HCT116 (cell line): ENCODE measurements around the gene NEDD4. TPM values are rescaled to one million over a fixed set of nuclear protein-coding genes. Genes with fewer than 3 reads are reported as not detected.

Experiments used
- ATAC-seq: fragments of 200-7000 bp; cut with Tn5 transposase; 2 replicates; pipeline ENCODE4 v1.9.1; 2020; ENCODE audit warnings: mild to moderate bottlenecking, moderate library complexity
- BruUV-seq: library from RNA; stranded (reverse); fragments of 400-500 nt; replicated peaks from 2 replicates; lab custom pipeline; 2021; lab: Mats Ljungman, UMichigan
- CTCF ChIA-PET: fragments of 300-600 bp; sonication (Branson Sonifier 250); formaldehyde crosslinking; loops from one replicate; lab custom pipeline; 2021; ENCODE audit warnings: antibody characterized with exemption; lab: Charles Lee
- POLR2A ChIA-PET: fragments of 300-600, 350-600 bp; sonication (Branson Sonifier 250); formaldehyde crosslinking; loops from one replicate; lab custom pipeline; 2021; ENCODE audit warnings: antibody characterized with exemption; lab: Charles Lee
- RAD21 ChIA-PET, 2 experiments: fragments of 300-600 bp; sonication (Branson Sonifier 250); formaldehyde crosslinking; loops; one replicate each; lab custom pipeline; 2023; ENCODE audit warnings: low total read pairs in 2 of 2; ENCODE audit not compliant: uncharacterized antibody in 2 of 2, unreplicated experiment in 2 of 2, low non-redundant PET in 1 of 2; lab: Charles Lee
- DNase-seq: peaks from one replicate; pipeline ENCODE4 v3.0.0-alpha.2; 2010; ENCODE audit warnings: low read depth, low spot score
- H2AFZ ChIP-seq: fragments of 200-600 bp; shearing (Covaris generic), sonication (generic); 2 replicates; pipeline ENCODE4 v1.6.1; 2017; ENCODE audit warnings: low read depth, mixed run types, mixed read lengths, antibody characterized with exemption, low read length; ENCODE audit not compliant: poor library complexity, severe bottlenecking
- H3K27ac ChIP-seq: 2 replicates; pipeline ENCODE4 v1.5.1; 2012; ENCODE audit warnings: low read depth, low read length
- H3K27me3 ChIP-seq: fragments of 200-600 bp; sonication (generic); 2 replicates; pipeline ENCODE4 v1.6.1; 2016; ENCODE audit warnings: mixed run types, low read length, mixed read lengths; ENCODE audit not compliant: insufficient read depth
- H3K36me3 ChIP-seq, 2 experiments: fragments of 200-500 bp in 1 of 2; fragments of 200-600 bp in 1 of 2; sonication (Bioruptor generic) in 1 of 2; sonication (generic) in 1 of 2; 2 replicates each; pipeline versions ENCODE4 v1.5.1 to v1.6.1; 2014 to 2016; ENCODE audit warnings: low read length in 2 of 2, inconsistent platforms in 1 of 2, mixed read lengths in 1 of 2, mixed run types in 1 of 2; ENCODE audit not compliant: insufficient read depth in 2 of 2, control insufficient read depth in 1 of 2
- H3K4me1 ChIP-seq, 2 experiments: fragments of 200-600 bp in 1 of 2; sonication (generic) in 1 of 2; 2 replicates each; pipeline versions ENCODE4 v1.5.1 to v1.6.1; 2012 to 2017; ENCODE audit warnings: low read length in 2 of 2, inconsistent platforms in 1 of 2, mild to moderate bottlenecking in 1 of 2, mixed read lengths in 1 of 2, mixed run types in 1 of 2, moderate library complexity in 1 of 2; ENCODE audit not compliant: insufficient read depth in 2 of 2, control insufficient read depth in 1 of 2
- H3K4me2 ChIP-seq: fragments of 200-600 bp; sonication (generic); 2 replicates; pipeline ENCODE4 v1.6.1; 2017; ENCODE audit warnings: mixed run types, low read length, mixed read lengths
- H3K4me3 ChIP-seq, 2 experiments: fragments of 200-600 bp in 1 of 2; sonication (generic) in 1 of 2; replicated peaks in 1 of 2; 2 replicates each; pipeline ENCODE4 v1.5.1; 2011 to 2016; ENCODE audit warnings: low read length in 2 of 2, control low read depth in 1 of 2, low read depth in 1 of 2, mild to moderate bottlenecking in 1 of 2, mixed read lengths in 1 of 2, mixed run types in 1 of 2
- H3K79me2 ChIP-seq: fragments of 200-600 bp; sonication (generic); 2 replicates; pipeline ENCODE4 v1.6.1; 2017; ENCODE audit warnings: mild to moderate bottlenecking, mixed run types, low read length, moderate library complexity, mixed read lengths; ENCODE audit not compliant: insufficient read depth
- H3K9ac ChIP-seq: fragments of 200-600 bp; sonication (generic); 2 replicates; pipeline ENCODE4 v1.6.1; 2016; ENCODE audit warnings: low read length, mixed read lengths
- H3K9me2 ChIP-seq: fragments of 200-600 bp; sonication (generic), shearing (Covaris generic); 2 replicates; pipeline ENCODE4 v1.6.1; 2017; ENCODE audit warnings: mixed run types, mild to moderate bottlenecking, moderate library complexity; ENCODE audit not compliant: insufficient read depth
- H3K9me3 ChIP-seq, 2 experiments: fragments of 200-500 bp in 1 of 2; fragments of 200-600 bp in 1 of 2; sonication (Bioruptor generic) in 1 of 2; sonication (generic) in 1 of 2; 2 replicates each; pipeline ENCODE4 v1.6.1; 2014 to 2017; ENCODE audit warnings: low read length in 2 of 2, mixed read lengths in 2 of 2, inconsistent platforms in 1 of 2, low read depth in 1 of 2, mild to moderate bottlenecking in 1 of 2, mixed run types in 1 of 2, moderate library complexity in 1 of 2; ENCODE audit not compliant: control insufficient read depth in 1 of 2, insufficient read depth in 1 of 2
- H4K20me1 ChIP-seq: fragments of 200-600 bp; sonication (generic), shearing (Covaris generic); 2 replicates; pipeline ENCODE4 v1.6.1; 2017; ENCODE audit warnings: mixed run types, mild to moderate bottlenecking, moderate library complexity; ENCODE audit not compliant: insufficient read depth
- ELF1 ChIP-seq: IDR thresholded peaks from 2 replicates; pipeline ENCODE4 v1.6.1; 2012; ENCODE audit warnings: low read depth, borderline replicate concordance
- EZH2phosphoT487 ChIP-seq: fragments of 200-600 bp; IDR thresholded peaks from 2 replicates; pipeline ENCODE4 v1.6.1; 2018; ENCODE audit warnings: antibody characterized with exemption, borderline replicate concordance
- FOSL1 ChIP-seq: IDR thresholded peaks from 2 replicates; pipeline ENCODE4 v1.6.1; 2012; ENCODE audit warnings: low read depth
- JUND ChIP-seq: IDR thresholded peaks from 2 replicates; pipeline ENCODE4 v1.6.1; 2012
- POLR2AphosphoS5 ChIP-seq: IDR thresholded peaks from 2 replicates; pipeline ENCODE4 v1.6.1; 2011; ENCODE audit warnings: mild to moderate bottlenecking, low read depth, low read length, moderate library complexity
- ZFX ChIP-seq: fragments of 450-650 bp; IDR thresholded peaks from 2 replicates; pipeline ENCODE4 v1.6.1; 2017
- ZNF274 ChIP-seq: fragments of 200-500 bp; sonication (Bioruptor generic); IDR thresholded peaks from 2 replicates; pipeline ENCODE4 v1.6.1; 2014; ENCODE audit warnings: mild to moderate bottlenecking, low read depth, low read length, inconsistent platforms
- intact Hi-C: fragments of 100-400 bp; cut with micrococcal nuclease; formaldehyde crosslinking; loops from 2 replicates; pipeline ENCODE4 v1.10.0; 2022
- total RNA-seq: library from RNA; stranded (reverse); gene quantifications from one replicate; pipeline ENCODE4 v1.2.1, GENCODE V29; 2021; ENCODE audit not compliant: unreplicated experiment
- TF ChIP-seq, protein P1 (sequence below), 3 experiments: fragments of 200-600 bp in 1 of 3; sonication (generic) in 1 of 3; IDR thresholded peaks in 2 of 3; conservative IDR thresholded peaks in 1 of 3; 2 replicates each; pipeline ENCODE4 v1.5.1; 2012 to 2017; ENCODE audit warnings: low read depth in 2 of 3, low read length in 2 of 3, antibody characterized with exemption in 1 of 3, borderline replicate concordance in 1 of 3, control low read depth in 1 of 3, mild to moderate bottlenecking in 1 of 3, mixed read lengths in 1 of 3, mixed run types in 1 of 3, moderate library complexity in 1 of 3; ENCODE audit not compliant: insufficient read depth in 1 of 3
- TF ChIP-seq, protein P2 (sequence below): IDR thresholded peaks from 2 replicates; pipeline ENCODE4 v1.6.1; 2011; ENCODE audit warnings: mild to moderate bottlenecking, low read length, moderate library complexity; ENCODE audit not compliant: insufficient replicate concordance; ENCODE audit errors: extremely low read depth

The NEDD4 gene
- total RNA-seq, 1 experiment from 2014 or later: 13.7 TPM

DNA sequence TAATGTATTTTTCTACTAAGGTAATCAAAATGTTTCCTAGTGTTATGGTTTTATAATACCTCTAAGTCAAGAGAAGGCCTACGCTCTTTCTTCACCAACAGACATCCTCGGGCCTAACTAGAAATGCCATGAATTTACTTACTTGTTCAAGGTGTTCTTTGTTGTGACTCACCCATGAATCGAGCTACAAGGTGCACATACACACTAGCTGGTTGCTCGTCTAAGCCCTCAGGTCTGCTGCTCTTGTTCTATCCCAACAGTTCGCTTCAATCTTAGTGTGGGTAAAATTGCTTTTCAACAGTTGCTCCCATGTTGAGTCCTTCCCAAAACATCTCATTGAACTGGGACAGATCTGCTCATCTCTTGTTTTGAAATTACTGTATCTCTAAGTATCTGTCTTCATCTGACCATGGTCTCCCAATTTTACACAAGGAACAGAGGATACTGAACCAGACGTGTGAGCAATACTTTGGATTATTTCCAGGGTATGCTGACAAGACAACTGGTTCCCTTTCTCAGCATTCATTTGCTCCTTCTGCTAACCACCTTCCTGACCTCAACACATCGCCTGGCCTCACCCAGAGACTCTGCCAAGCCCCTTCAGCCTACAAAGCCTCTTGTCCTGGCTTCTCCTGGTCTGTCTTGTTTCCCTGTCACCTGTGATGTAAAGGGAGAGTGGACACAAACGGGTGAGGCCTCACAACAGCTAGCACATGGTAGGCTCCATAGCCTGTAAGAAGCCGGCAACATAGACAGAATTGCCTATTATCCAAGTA lies 84.2 kb downstream of the NEDD4 start:
- TF ChIP-seq POLR2AphosphoS5: no peak
- TF ChIP-seq, protein P1, sequence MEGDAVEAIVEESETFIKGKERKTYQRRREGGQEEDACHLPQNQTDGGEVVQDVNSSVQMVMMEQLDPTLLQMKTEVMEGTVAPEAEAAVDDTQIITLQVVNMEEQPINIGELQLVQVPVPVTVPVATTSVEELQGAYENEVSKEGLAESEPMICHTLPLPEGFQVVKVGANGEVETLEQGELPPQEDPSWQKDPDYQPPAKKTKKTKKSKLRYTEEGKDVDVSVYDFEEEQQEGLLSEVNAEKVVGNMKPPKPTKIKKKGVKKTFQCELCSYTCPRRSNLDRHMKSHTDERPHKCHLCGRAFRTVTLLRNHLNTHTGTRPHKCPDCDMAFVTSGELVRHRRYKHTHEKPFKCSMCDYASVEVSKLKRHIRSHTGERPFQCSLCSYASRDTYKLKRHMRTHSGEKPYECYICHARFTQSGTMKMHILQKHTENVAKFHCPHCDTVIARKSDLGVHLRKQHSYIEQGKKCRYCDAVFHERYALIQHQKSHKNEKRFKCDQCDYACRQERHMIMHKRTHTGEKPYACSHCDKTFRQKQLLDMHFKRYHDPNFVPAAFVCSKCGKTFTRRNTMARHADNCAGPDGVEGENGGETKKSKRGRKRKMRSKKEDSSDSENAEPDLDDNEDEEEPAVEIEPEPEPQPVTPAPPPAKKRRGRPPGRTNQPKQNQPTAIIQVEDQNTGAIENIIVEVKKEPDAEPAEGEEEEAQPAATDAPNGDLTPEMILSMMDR (IDR thresholded peaks at IDR 0.05 in 2 of 3, conservative IDR thresholded peaks at IDR 0.05 in 1 of 3; ENCODE audit: borderline replicate concordance in 1 of 3, insufficient read depth in 1 of 3, low read depth in 2 of 3, low read length in 2 of 3): no peak
- no peak for TF ChIP-seq EZH2phosphoT487
- CTCF ChIA-PET: interaction anchor here (2.4 kb wide), 1 partner anchor 9 kb away, joined by 15 read pairs; no protein-coding TSS in a partner anchor
- Histone ChIP-seq H3K4me3 (no peak overlapping the region), H3K79me2 (no peaks in the 10 kb centered on the region), H3K9me3 (no peaks in the 10 kb centered on the region), H3K4me1 (peaks cover 10 to 33% of the 10 kb centered on the region in 2 experiments), H3K27me3 (no peaks in the 10 kb centered on the region), H3K27ac (no peak overlapping the region), H2AFZ (no peak overlapping the region), H3K36me3 (no peaks in the 10 kb centered on the region), H3K9me2 (no peaks in the 10 kb centered on the region), H3K9ac (0 out of 2 replicates have a peak overlapping the region, but pooled peaks have one; percentile 1), H4K20me1 (no peaks in the 10 kb centered on the region), H3K4me2 (peak overlapping the region; percentile 9)
- ATAC-seq: no peak
- no TSS peak for BruUV-seq
- POLR2A ChIA-PET: no interaction called here
- no peak for DNase-seq
- RAD21 ChIA-PET: no interaction called here
- intact Hi-C loops: no loop called here

DNA sequence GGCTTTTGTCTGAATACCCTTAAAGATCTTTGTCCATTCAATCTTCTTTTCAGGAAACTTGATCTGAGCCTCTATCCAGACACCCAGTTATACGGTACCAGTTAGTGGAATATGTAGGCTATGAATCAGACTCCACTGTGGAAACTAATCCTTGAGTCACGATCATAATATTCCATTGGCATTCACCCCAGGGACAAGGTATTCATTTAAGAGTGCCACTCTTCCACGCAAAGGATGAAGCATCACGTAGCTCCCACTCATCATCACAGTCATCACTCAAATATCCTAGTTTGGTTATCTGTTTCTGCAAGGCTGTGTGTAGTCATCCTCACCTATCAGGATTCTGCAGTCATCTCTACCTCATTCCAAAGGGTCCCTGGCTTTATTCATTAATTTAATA lies 85.6 kb downstream of the NEDD4 start:
- RAD21 ChIA-PET: interaction anchor here in 1 of 2 experiments (0.7 kb wide), 1 partner anchor 10 kb away, joined by 3 read pairs; no protein-coding TSS in a partner anchor
- DNase-seq (peak; percentile 86), ATAC-seq (peak; percentile 96)
- Histone ChIP-seq H3K27ac (peak overlapping the region; percentile 50; the same call in 1 of the 2 replicates), H3K4me3 (peak overlapping the region in 1 of 2 experiments; percentile 27; a peak in 2 of 4 replicates), H3K9me2 (no peaks in the 10 kb centered on the region), H3K4me1 (peaks cover 10 to 33% of the 10 kb centered on the region in 2 experiments), H3K9me3 (no peaks in the 10 kb centered on the region), H3K79me2 (no peaks in the 10 kb centered on the region), H2AFZ (no peak overlapping the region), H4K20me1 (no peaks in the 10 kb centered on the region), H3K9ac (peak overlapping the region; percentile 50), H3K27me3 (no peaks in the 10 kb centered on the region), H3K36me3 (no peaks in the 10 kb centered on the region), H3K4me2 (peak overlapping the region; percentile 75)
- CTCF ChIA-PET: interaction anchor here (1.6 to 2.4 kb wide), 2 partner anchors 10 kb away, joined by 11 to 15 read pairs; no protein-coding TSS in a partner anchor
- intact Hi-C loops: no loop called here
- POLR2A ChIA-PET: interaction anchor here (1.5 kb wide), 1 partner anchor 10 kb away, joined by 6 read pairs; no protein-coding TSS in a partner anchor
- no TSS peak for BruUV-seq
- TF ChIP-seq JUND (peak; percentile 88), ZFX (no peak), ELF1 (no peak), EZH2phosphoT487 (no peak), FOSL1 (peak; percentile 91), ZNF274 (no peak)
- TF ChIP-seq, protein P2, sequence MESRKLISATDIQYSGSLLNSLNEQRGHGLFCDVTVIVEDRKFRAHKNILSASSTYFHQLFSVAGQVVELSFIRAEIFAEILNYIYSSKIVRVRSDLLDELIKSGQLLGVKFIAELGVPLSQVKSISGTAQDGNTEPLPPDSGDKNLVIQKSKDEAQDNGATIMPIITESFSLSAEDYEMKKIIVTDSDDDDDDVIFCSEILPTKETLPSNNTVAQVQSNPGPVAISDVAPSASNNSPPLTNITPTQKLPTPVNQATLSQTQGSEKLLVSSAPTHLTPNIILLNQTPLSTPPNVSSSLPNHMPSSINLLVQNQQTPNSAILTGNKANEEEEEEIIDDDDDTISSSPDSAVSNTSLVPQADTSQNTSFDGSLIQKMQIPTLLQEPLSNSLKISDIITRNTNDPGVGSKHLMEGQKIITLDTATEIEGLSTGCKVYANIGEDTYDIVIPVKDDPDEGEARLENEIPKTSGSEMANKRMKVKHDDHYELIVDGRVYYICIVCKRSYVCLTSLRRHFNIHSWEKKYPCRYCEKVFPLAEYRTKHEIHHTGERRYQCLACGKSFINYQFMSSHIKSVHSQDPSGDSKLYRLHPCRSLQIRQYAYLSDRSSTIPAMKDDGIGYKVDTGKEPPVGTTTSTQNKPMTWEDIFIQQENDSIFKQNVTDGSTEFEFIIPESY: no peak
